RCC 7860 (cell line): Measurements from ENCODE around the gene CLEC18B.
"Not testable (repeated sequence)": the region's sequence is repeated elsewhere in the genome, so short reads cannot be mapped to it uniquely, and the experiment has no call there.

Experiments
- DNase-seq: peaks from one replicate; pipeline ENCODE4 v3.0.0-alpha.2; 2015; ENCODE audit warnings: low spot score
- FAIRE-seq: peaks from 2 replicates; lab custom pipeline; 2012; peaks lifted over from hg19 to GRCh38; lab: Jason Lieb, UNC

The CLEC18B gene

DNA sequence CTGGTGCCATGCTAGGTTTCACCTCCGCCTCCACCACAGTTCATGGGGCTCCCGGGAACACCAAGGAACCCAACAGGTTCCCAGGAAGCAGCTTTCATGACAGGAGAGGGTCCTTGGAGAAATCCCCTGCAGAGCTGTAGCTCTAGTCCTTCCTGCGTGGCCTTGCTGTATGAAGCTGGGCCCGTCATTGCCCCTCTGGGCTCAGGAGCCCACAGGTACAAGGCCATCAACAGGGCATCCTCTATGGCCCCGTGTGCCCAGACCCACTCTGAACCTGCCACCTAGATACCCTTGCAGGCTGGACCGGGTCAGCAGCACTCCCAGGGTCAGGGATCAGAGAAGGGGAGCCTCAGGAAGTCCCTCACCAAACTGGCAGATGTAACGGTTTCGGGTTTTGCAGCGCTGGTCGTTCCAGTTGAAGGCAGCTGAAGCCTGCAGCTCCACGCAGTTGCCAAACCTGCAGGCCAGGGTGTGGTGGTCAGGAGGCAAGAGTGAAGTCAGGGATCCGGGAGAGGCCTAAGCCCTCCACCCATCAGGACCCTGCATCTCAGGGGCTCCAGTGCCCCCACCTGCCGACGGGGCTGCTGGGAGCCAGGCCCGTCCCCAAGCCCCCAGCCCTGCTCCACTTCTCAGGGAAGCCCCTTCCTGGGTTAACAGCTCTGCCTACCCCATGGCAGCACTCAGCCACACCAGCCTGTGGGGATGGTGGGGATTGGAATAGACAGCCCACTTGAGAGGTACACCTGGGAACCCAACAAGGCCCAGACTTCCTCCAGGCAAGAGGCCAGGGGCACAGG, 11.9 kb downstream of the CLEC18B start:
- not testable (repeated sequence) for DNase-seq, FAIRE-seq

DNA sequence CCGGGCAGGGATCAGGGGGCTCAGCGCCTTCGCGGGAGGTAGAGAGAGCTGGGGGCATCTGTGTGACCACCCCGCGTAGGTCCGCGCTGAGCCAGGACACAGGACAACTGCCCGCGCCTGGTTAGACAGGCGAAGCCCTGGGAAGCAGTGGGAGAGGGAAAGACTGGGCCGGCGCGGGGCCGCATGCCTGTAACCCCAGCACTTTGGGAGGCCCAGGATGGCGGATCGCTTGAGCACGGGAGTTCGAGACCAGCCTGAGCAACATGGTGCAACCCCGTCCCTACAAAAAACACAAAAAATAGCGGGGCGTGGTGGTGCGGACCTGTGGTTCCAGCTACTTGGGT, 13.9 kb downstream of the CLEC18B start:
- not testable (repeated sequence) for DNase-seq, FAIRE-seq

DNA sequence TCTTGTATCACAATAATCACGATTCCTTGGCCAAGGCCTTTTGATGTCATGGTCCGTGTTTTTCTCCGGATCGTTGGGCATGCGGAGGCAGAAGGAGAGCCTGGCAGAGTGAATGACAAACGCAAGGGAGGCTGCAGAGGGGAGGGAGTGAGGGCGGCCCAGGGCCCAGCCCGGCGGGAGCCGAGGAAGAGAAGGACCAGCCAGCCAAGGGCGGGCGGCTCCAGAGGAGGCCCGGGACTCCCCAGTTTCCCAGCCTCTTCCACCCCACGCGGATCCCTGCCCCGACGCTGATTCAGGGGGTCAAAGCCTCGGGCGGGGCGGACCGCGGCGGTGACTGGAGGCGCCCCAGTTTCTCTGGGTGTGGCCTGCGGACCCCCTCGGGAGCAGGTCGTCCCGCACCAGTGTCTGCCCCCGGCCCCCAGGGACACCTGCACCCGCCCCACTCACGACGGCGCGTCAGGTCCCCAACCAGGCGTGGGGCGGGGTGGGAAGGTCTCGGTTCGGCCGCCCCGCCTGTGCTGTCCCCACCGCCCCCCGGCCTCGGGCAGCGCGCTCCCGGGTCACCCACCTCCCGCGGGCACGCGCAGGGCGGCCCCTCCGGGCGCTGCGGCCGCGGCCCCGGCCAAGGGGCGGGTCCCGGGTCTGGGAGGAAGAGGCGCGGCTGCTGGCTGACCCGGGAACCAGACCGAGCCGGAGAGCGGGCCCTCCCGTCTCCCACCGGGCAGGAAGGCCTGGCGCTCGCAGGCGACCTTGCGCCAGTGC, 14.5 kb downstream of the CLEC18B start:
- not testable (repeated sequence) for DNase-seq, FAIRE-seq

DNA sequence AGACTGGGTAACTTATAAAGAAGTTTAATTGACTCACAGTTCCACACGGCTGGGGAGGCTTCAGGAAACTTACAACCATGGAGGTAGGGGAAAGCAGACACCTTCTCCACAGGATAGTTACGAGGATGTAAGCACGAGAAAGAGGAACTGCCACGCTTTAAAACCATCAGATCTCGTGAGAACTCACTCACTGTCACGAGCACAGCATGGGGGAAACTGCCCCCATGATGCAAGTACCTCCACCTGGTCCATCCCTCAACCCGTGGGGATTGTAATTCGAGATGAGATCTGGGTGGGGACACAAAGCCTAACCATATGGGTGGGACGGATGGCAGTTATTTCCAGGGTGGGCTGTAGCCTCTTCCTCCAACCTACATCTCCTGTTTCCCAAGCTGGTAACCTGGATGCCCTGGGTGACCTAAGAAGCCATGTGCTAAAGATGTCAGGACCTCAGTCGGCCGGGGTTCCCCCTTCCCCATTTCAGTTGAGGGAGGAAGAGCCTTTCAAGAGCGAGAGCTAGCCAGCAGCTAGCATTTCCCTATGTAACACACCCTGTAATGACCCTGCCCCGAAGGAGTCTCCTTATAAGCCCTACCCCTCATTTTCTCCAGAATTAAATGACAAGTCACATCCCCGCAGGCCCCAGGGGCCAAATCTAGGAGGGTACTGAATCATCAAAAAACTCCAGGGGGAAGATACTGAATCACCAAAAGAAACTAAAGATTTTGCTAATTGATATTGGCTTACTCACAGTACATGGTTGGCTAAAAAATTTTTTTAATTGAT, 16.9 kb downstream of the CLEC18B start:
- FAIRE-seq: not testable (repeated sequence)

DNA sequence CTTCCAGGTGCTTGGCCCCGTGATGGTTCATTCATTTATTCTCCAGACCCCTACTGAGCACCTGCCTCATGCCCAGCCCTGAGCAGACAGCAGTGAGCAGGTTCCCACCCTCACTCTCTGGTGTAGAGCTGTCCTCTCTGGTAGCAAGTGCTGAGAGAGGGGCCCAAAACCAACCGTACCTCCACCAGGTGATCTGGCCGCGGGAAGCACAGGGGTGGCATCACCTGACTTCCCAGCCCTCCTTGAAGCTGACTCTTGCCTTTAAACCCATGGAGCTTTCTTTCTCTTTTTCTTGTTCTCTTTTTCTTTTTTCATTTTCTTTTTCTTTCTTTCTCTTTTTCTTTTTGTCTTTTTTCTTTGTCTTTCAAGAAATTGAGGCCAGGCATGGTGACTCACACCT, 21.0 kb downstream of the CLEC18B start:
- FAIRE-seq, DNase-seq: not testable (repeated sequence)

More for the DNA sequence above, 16.9 kb downstream of the CLEC18B start:
- not testable (repeated sequence) for DNase-seq

DNA sequence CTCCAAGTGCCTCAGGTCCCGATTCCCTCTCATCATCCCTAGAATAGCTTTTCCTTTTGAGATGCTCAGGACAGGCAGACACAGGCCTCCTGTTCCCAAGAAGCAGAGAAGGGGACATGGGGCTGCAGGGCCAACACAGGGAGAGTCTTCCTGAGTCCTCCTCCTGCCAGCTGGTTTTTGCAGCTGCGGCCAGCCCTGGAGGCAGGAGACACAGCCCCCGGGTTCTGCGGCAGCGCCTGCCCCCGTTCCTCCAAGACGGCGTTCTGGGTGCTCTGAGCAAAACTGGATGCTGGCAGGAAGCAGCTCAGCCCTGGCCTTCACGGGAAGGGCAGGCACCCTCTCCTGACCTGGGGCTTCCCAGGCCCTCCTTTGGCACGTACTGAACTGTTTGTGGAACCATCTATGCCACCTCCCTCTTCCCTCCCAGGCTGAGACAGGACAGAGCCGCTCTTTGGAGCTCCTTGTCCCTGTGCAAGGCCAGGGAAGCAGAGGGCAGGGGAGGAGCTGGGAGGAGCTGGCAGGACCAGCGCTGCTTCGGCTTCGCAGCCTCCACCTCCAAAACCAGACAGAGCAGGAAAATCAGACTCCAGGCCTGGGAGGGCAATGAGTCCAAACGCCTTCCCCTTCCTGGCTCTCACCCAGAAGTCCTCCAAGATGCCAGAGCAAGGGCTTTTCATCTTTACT, 22.9 kb downstream of the CLEC18B start:
- not testable (repeated sequence) for DNase-seq, FAIRE-seq

DNA sequence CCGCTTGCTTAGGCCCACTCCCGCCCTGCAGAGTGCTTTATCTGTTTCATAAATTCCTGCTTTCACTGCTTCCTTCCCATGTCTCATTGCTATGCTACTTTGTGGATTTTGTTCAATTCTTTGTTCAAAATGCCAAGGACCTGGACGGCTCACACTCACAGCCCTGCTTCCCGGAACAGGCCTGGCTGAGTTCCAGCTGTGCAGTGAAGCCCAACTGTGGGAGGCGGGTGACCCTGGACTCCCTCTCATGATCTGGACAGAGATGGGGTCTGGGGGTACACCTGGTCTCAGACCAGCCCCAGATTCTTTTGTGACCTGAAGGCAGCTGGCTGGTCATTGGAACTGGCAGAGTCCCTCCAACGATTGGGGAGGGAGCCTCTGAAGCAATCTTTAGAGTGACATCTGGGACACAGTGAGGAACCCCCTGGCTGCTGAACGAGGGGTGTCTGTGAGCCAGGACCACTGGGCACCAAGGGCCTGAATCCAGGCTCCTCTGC, 24.7 kb downstream of the CLEC18B start:
- DNase-seq: peak; percentile 19
- FAIRE-seq: not testable (repeated sequence)

DNA sequence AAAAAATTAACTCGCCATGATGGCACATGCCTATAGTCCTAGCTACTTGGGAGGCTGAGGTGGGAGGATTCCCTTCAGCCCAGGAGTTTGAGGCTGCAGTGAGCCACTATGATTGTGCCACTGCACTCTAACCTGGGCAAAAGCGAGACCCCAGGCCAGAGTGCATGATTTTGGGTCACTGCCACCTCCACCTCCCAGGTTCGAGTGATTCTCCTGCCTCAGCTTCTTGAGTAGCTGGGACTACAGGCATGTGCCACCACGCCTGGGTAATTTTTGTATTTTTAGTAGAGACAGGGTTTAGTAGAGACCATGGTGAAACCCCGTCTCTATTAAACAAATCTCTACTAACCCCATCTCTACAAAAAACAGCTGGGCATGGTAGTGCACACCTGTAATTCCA, 26.7 kb downstream of the CLEC18B start:
- not testable (repeated sequence) for FAIRE-seq, DNase-seq

DNA sequence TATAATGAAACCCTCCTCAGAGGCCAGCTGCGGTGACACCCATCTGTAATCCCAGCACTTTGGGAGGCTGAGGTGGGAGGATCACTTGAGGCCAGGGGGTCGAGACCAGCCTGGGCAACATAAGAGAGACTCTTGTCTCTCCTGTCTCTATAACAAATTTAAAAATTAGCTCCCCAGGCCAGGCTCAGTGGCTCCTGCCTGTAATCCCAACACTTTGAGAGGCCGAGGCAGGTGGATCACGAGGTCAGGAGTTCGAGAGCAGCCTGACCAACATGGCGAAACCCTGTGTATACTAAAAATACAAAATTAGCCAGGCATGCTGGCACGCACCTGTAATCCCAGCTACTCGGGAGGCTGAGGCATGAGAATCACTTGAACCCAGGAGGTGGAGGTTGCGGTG, 27.1 kb downstream of the CLEC18B start:
- not testable (repeated sequence) for FAIRE-seq, DNase-seq

DNA sequence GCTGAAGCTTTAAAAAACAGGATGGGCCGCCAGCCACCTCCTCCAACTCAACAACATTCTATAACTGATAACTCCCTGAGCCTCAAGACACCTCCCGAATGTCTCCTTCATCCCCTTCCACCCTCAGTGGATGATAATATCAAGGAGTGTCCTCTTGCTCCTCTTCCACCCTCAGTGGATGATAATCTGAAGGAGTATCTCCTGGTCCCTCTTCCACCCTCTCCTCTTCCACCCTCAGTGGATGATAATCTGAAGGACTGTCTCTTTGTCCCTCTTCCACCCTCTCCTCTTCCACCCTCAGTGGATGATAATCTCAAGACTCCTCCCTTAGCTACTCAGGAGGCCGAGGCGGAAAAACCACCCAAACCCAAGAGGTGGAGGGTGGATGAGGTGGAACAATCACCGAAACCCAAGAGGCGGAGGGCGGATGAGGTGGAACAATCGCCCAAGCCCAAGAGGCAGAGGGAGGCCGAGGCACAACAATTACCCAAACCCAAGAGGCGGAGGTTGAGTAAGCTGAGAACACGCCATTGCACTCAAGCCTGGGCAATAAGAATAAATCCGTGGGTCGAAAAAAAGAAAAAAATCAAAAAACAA, 29.7 kb downstream of the CLEC18B start:
- DNase-seq, FAIRE-seq: not testable (repeated sequence)

DNA sequence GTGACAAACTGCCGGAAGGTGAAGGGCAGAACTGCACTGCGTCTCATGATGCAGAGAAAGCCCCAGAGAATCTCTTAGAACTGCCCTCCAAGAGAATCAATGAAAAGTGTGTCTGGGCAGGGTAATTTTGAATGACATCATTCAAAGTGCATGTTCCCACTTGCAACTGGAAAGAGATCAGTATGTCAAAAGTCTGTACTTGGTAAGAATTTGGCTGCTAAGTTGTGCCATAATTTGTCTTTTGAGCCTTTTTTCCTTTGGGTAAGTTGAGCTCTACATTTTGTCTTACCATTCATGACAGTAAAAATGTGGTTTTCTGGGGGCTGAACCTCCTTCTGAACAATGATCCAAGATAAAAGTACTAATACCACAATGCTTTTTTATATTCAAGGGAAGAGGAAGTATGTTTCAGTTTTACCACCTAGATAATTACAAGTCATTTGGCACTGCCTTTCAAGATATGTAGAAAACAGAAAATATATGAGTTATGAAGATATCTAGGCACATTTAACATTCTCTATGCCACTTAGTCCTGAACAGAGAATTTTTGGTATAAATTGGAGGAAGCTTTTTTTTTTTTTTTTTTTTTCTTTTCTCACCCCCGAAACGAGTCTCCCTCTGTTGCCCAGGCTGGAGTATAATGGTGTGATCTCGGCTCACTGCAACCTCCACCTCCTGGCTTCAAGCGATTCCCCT, 38.8 kb downstream of the CLEC18B start:
- not testable (repeated sequence) for FAIRE-seq, DNase-seq

DNA sequence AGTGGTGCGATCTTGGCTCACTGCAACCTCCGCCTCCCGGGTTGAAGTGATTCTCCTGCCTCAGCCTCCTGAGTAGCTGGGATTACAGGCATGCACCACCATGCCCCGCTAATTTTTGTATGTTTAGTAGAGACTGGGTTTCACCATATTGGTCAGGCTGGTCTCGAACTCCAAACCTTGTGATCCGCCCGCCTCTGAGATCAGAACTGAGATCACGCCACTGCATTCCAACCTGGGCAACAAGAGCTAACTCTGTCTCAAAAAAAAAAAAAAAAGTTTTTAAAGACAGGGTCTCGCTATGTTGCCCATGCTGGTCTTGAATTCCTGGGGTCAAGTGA, 47.5 kb downstream of the CLEC18B start:
- FAIRE-seq: not testable (repeated sequence)

DNA sequence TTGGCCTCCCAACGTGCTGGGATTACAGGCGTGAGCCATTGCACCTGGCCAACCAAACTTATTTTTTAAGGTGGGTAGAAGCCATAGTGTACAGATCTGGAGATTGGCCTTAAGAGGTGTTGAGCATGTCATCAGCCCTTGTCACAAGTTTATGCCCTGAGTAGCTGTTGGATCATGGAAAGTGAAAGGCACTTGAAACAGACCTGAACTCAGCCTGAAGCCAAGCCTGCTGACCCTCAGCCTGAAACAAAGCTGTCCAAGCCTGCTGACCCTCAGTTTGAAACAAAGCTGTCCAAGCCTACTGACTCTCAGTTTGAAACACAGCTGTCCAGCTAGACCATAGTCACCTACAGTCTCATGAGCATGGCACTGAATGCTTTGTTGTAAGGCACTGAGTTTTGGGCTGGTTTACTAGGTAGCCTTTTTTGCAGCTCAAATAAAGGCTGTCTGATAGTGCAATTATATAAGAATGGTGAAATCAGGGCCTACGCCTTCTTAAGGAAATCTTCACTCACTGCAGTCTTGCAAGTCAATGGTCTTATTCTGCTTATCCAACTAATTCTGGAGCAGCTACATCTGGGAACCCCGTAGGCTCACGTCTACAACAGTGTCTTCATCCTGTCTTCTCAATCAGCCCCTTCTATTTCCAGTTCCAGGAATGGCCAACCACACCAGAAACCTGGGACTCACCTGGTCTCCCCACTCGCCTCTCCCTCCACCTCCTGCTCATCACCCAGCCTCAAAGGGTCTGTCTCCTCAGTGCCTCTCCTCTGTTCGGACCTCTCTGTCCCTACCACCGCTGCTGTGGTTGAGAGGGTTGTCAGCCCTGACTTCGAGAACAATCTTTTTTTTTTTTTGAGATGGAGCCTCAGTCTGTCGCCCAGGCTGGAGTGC, 48.1 kb downstream of the CLEC18B start:
- DNase-seq (no peak), FAIRE-seq (no peak)

More for the DNA sequence above, 47.5 kb downstream of the CLEC18B start:
- DNase-seq: not testable (repeated sequence)

DNA sequence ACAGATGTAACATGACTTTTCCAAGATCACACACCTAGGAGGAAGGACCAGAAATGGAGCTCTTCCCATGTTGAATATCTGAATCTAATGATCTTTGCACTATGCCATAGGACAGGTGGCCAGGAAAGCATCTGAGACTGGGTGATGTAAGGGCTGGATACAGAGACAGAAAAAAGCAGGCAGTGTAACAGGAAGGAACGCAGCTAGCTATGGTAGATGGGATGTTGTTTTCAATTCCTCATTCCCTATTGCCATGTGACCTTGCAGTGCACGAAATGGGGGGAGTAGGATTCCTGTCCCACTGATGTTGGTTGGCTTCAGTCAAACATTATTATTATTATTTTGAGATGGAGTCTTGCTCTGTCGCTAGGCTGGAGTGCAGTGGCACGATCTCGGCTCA, 48.9 kb downstream of the CLEC18B start:
- DNase-seq (no peak), FAIRE-seq (no peak)

DNA sequence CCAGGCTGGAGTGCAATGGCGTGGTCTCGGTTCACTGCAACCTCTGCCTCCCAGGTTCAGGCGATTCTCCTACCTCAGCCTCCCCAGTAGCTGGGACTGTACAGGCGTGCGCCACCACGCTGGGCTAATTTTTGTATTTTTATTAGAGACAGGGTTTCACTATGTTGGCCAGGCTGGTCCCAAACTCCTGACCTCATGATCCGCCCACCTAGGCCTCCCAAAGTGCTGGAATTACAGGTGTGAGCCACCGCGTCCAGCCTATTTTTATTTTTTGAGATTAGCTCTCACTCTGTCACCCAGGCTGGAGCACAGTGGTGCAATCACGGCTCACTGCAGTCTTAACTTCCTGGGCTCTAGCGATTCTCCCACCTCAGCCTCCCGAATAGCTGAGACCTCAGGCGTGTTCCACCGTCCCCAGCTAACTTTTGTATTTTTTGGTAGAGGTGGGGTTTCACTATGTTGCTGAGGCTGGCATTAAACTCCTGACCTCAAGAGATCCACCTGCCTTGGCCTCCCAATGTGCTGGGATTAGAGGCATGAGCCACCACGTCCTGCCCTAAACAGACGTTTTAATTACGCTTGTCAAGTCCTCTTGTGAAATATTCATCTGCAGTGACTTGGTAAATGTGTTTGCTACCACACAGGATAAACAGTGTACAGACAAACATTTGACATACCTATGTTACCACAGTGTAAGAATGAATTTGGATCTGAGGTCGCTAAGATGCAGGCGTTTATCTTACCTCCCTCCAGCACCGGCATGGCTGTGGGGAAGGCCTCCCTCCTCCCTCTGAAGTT, 50.7 kb downstream of the CLEC18B start:
- not testable (repeated sequence) for FAIRE-seq

DNA sequence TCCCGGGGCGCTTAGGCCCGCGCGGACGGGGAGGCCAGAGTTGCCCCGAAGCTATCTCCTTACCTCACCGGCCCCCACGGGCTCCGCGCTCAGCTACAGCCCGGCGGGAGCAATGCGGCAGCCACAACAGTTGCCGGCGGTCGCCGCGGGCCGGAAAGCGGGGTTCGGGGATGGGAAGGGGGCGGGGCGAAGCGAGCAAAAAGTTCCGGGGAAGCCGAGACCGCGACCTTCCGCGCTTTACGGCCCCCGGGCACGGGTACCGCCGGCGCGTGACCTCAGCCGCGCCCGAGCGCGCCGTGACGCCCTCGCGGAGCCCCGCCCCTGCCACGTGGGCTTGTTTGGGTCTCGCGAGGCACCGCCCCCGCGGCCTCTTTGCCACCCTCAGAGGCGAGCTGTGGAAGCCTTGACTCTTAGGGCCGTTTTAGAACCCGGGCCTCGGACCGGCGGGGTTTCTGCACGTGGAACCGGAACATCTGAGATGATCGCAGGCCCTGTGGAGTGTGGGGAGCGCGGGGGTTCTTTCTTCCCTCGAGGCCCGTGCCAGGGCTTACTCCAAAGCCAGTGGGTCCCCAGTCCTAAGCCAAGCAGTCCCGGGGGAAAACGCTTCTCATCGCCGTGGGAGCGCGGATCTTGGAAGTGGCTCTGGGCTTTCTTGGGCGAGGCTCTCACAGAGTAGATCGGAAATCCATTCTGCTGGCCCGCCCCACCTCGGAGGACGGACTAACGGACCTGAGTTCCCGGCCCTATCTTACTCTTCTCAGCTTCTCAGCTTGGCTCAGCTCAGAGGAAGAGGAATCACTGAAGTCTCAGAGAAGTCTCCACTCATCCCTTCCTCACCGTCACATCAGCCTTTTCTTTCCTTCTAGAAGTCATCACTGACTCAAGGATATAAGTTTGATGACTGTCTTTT, 53.0 kb downstream of the CLEC18B start:
- FAIRE-seq: not testable (repeated sequence)
- peak; percentile 73 for DNase-seq

More for the DNA sequence above, 50.7 kb downstream of the CLEC18B start:
- not testable (repeated sequence) for DNase-seq
